HG03159 (cell line): Measurements from ENCODE around the gene TTC1.
"Not testable (repeated sequence)": the region's sequence is repeated elsewhere in the genome, so short reads cannot be mapped to it uniquely, and the experiment has no call there.

Source experiments
- ATAC-seq: cut with Tn5 transposase; IDR thresholded peaks from one replicate; pipeline ENCODE4 v1.9.1; 2021; ENCODE audit warnings: mild to moderate bottlenecking, moderate library complexity; ENCODE audit not compliant: unreplicated experiment

The TTC1 gene

GRCh38 chr5:160039810-160040470 lies 31.0 kb downstream of the TTC1 start:
- no peak for ATAC-seq

GRCh38 chr5:160040471-160040835 lies 31.5 kb downstream of the TTC1 start:
- ATAC-seq, result no peak

GRCh38 chr5:160042671-160043070 lies 33.7 kb downstream of the TTC1 start:
- ATAC-seq, result no peak

- ATAC-seq, result no peak
These were observed 35.5 kb downstream of the TTC1 start for GRCh38 chr5:160044391-160044804.

- ATAC-seq, result no peak
These were observed 36.0 kb downstream of the TTC1 start for GRCh38 chr5:160044967-160045366.

- no peak for ATAC-seq
These were observed 38.5 kb downstream of the TTC1 start for GRCh38 chr5:160047423-160047822.

GRCh38 chr5:160048131-160048530 lies 39.2 kb downstream of the TTC1 start:
- ATAC-seq, result no peak

GRCh38 chr5:160049099-160049498 lies 40.2 kb downstream of the TTC1 start:
- ATAC-seq, result no peak

- ATAC-seq, result no peak
These were observed 45.1 kb downstream of the TTC1 start for GRCh38 chr5:160054047-160054446.

DNA sequence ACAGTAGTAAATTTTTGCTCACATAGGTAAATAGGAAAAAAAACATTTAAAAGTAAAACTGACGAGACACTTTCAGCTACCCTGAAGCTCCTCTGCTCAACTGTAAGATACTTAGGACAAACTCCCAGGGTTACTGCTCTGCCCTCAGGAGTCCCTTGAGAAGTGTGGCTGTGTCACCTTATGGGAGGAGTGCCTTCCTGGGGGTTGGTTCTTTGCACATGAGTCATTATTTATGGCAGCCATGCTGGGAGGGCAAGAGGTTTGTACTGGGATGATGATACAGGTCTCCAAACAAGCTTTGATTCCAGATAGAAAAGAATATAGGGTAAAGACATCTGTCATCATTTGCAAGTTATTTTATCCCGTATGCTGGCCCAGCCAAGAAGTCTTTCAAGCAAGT lies 45.9 kb downstream of the TTC1 start:
- ATAC-seq, result no peak

GRCh38 chr5:160057256-160057655 lies 48.3 kb downstream of the TTC1 start:
- no peak for ATAC-seq

DNA sequence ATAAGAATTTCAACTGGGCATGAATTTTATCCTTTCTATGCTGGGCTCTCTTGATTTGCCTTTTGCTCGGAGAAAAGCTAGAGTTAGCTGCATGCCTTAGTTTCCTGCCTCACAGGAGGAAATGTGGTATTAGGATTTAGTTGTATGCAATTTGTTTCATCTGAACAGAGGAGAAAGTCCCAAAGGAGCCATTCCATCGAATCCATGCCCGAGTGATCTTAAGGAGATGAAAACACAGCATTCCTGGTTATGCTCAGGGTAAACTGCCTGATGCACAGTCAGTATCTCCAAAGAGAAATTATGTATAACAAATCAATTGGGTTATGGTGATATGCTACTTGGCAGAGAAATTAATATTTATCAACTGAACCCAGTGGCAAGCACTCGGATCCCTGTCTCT lies 51.1 kb downstream of the TTC1 start:
- ATAC-seq, result no peak

- no peak for ATAC-seq
These were observed 52.8 kb downstream of the TTC1 start for GRCh38 chr5:160061770-160062169.

GRCh38 chr5:160064417-160064810 lies 55.5 kb downstream of the TTC1 start:
- ATAC-seq, result no peak

GRCh38 chr5:160064995-160065614 lies 56.2 kb downstream of the TTC1 start:
- ATAC-seq, result no peak

- ATAC-seq, result not testable (repeated sequence)
These were observed 60.2 kb downstream of the TTC1 start for GRCh38 chr5:160069120-160069519.

GRCh38 chr5:160071516-160071915 lies 62.6 kb downstream of the TTC1 start:
- ATAC-seq, result no peak

GRCh38 chr5:160071916-160072315 lies 63.0 kb downstream of the TTC1 start:
- no peak for ATAC-seq

DNA sequence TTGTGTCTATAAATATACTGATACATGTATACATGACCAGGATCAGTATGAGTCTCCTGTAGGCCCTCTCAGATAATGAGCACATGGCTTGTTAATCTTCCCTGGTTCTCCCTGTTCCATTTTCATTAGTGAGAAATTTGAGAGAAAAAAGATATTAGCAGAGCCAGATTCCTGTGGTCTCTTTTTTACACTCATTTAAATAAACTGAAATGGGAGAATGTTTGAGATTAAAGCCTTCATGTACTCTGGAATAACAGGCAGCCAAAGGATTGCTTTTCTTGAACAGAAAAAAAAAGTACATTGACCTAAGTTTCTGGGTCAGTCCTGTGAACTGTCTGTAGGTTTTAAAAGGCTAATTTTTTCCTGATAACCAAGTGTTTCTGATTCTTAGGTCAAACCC lies 66.1 kb downstream of the TTC1 start:
- ATAC-seq, result no peak

GRCh38 chr5:160076997-160077396 lies 68.1 kb downstream of the TTC1 start:
- no peak for ATAC-seq

DNA sequence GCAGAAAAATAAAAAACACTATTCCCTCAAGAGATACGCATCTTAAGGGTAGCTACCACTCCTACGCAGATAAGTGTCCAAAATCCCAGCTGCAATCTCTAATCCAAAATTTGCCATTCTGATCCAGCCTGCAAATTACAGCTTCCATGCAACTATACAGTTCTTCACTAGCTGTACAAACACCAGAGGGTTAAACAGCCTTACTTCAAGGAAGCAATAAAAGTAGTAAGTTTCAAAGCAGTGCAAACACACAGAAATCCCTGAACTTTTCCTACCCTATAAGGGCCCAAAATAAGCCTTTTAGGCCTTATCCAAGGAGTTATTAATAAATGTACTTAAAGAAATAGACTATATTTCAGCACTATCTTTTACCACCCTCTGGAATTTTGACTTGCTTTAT lies 70.8 kb downstream of the TTC1 start:
- ATAC-seq, result no peak

DNA sequence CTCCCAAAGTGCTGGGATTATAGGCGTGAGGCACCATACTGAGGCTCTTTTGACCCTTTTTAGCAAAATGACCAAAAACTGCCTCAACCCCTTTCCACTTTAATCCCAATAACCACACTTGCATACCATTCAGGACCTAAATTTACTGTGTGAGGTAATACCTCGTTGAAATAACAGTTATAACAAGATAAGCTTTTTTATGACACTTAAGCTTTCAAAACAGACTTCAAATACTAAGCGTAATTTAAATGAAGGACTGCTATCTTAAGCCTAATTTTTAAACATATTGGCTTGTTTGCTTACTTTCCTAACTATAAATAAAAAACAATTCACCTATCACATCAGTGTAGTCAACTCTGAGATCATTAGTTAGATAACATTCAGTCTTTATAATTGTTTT lies 72.6 kb downstream of the TTC1 start:
- no peak for ATAC-seq
